Activated T-cell treated with anti-CD3 and anti-CD28 coated beads, Interleukin-2, amount 50 U/mL, for 4 hours (primary cell): ENCODE measurements around the gene ATP8B4. TPM values are rescaled to one million over a fixed set of nuclear protein-coding genes. Genes with fewer than 3 reads are reported as not detected.

Experiments
- ATAC-seq, 2 donors: fragments of 200-7000 bp; cut with Tn5 transposase; one replicate each; pipeline ENCODE4 v1.10.0; 2021
- DNase-seq: peaks from one replicate; pipeline ENCODE4 v3.0.0-alpha.2; 2020
- H3K27me3 Mint-ChIP-seq: one replicate; pipeline ENCODE4 v1.8.0; 2021; ENCODE audit warnings: low read depth, mixed read lengths
- H3K36me3 Mint-ChIP-seq: one replicate; pipeline ENCODE4 v1.8.0; 2022; ENCODE audit warnings: mixed read lengths; ENCODE audit not compliant: insufficient read depth
- H3K4me1 Mint-ChIP-seq: one replicate; pipeline ENCODE4 v1.8.0; 2021; ENCODE audit warnings: low read depth, mixed read lengths
- H3K4me3 Mint-ChIP-seq: one replicate; pipeline ENCODE4 v1.8.0; 2021; ENCODE audit warnings: mild to moderate bottlenecking, moderate library complexity, mixed read lengths
- H3K9me3 Mint-ChIP-seq: one replicate; pipeline ENCODE4 v1.8.0; 2021; ENCODE audit warnings: mixed read lengths
- total RNA-seq, 3 donors: library from RNA; stranded (reverse); gene quantifications; one replicate each; pipeline ENCODE4 v1.2.1, GENCODE V29; 2021

ATP8B4 gene
- total RNA-seq, 3 donors from 2014 or later, result 1.4 to 2.7 (median 1.4) TPM

GRCh38 chr15:49876401-49877038 is 242.5 kb downstream of the ATP8B4 start:
- ATAC-seq (no peak), DNase-seq (no peak)
- H3K27me3 Mint-ChIP-seq, result no peaks in the 10 kb centered on the region
- H3K4me3 Mint-ChIP-seq, result no peak overlapping the region
- H3K9me3 Mint-ChIP-seq, result no peaks in the 10 kb centered on the region
- no peaks in the 10 kb centered on the region for H3K4me1 Mint-ChIP-seq
- no peaks in the 10 kb centered on the region for H3K36me3 Mint-ChIP-seq

DNA sequence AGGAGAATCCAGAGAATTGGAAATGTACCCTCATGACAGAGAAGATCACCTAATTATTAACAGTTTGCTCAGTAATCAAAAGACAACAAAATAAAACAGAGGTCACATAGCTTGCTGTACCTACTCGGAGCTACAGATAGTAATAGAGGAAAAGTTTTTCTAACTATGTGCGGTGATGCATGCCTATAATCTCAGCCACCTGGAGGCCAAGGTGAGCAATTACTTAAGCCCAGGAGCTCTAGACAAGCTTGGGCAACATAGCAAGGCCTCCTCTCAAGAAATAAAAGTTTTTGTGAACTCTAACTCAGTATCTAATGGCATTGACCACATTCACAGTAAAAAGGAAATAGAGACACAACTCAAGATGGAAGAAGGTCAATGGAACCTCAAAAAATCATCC is 243.6 kb downstream of the ATP8B4 start:
- Mint-ChIP-seq H3K9me3 (no peaks in the 10 kb centered on the region), H3K27me3 (no peaks in the 10 kb centered on the region), H3K4me1 (no peaks in the 10 kb centered on the region), H3K36me3 (no peaks in the 10 kb centered on the region), H3K4me3 (no peak overlapping the region)
- ATAC-seq, result no peak
- no peak for DNase-seq

GRCh38 chr15:49870472-49870871 is 248.6 kb downstream of the ATP8B4 start:
- H3K4me3 Mint-ChIP-seq, result no peak overlapping the region
- H3K27me3 Mint-ChIP-seq, result peaks cover 3% of the 10 kb centered on the region
- H3K4me1 Mint-ChIP-seq, result no peaks in the 10 kb centered on the region
- H3K36me3 Mint-ChIP-seq, result no peaks in the 10 kb centered on the region
- H3K9me3 Mint-ChIP-seq, result no peaks in the 10 kb centered on the region
- ATAC-seq (no peak), DNase-seq (no peak)

DNA sequence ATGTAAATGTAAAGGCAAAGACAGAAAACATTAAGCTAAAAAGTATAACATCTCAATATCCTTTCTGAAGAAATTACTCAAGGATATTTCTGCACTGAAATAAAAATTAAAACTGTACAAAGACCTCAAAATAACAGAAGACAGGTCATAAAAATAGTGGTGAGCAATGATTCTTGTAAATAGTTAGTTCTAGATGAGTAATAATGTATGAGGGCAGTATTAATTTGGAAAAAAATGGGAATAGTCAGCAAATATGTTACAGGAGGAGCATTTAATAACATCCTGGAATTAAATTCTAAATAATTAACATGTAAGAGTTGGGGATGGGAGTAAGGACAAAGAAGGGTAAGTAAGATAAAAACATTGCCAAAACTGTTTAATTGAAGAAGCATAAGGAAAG is 250.7 kb downstream of the ATP8B4 start:
- ATAC-seq, result no peak
- no peak for DNase-seq
- Mint-ChIP-seq H3K4me3 (no peak overlapping the region), H3K4me1 (no peaks in the 10 kb centered on the region), H3K36me3 (no peaks in the 10 kb centered on the region), H3K27me3 (peaks cover 3% of the 10 kb centered on the region), H3K9me3 (no peaks in the 10 kb centered on the region)

DNA sequence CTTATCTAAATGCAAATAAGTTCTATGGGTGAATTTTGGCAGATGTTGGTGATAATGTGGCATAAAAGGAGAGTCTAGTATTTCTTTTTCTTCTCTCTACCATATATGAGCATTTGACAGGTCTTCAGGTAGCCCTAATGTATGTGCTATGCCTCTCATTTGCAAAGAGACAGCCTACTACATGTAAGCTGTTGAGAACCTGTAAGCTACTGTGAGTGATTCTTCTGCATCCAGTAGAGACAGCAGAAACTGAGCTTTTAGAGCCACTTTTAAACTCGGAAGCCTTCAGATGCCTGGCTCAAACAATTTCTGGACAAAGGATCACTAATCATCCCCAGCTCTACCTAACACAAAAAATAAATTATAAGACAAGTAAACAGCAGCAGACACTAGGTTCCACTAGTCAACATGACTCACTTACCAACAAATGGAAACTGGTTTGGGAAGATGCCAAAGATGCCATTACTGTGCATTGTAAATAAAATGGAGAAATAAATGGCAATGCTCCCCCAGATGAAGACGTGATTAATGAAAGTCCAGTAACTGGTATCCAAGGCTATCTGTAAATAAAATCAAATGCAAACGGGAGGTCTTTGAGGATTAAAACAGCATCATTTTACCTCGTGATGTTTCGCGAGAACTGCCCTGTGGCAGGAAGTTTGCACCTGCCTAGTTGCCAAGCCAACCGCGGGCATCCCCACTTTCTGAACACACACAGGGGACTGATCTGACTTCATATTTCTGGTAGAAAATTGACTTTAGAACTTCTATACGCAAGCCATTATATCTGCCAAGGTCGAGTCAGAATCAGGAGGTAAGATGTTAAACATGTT is 252.9 kb downstream of the ATP8B4 start:
- Mint-ChIP-seq H3K27me3 (peaks cover 3% of the 10 kb centered on the region), H3K4me1 (no peaks in the 10 kb centered on the region), H3K9me3 (no peaks in the 10 kb centered on the region), H3K4me3 (no peak overlapping the region), H3K36me3 (no peaks in the 10 kb centered on the region)
- DNase-seq, result no peak
- no peak for ATAC-seq

- H3K4me3 Mint-ChIP-seq, result no peak overlapping the region
- H3K27me3 Mint-ChIP-seq, result peaks cover 3% of the 10 kb centered on the region
- no peaks in the 10 kb centered on the region for H3K9me3 Mint-ChIP-seq
- ATAC-seq (no peak), DNase-seq (no peak)
- H3K4me1 Mint-ChIP-seq, result no peaks in the 10 kb centered on the region
- H3K36me3 Mint-ChIP-seq, result no peaks in the 10 kb centered on the region
Observed at GRCh38 chr15:49864251-49864650, 254.8 kb downstream of the ATP8B4 start.

DNA sequence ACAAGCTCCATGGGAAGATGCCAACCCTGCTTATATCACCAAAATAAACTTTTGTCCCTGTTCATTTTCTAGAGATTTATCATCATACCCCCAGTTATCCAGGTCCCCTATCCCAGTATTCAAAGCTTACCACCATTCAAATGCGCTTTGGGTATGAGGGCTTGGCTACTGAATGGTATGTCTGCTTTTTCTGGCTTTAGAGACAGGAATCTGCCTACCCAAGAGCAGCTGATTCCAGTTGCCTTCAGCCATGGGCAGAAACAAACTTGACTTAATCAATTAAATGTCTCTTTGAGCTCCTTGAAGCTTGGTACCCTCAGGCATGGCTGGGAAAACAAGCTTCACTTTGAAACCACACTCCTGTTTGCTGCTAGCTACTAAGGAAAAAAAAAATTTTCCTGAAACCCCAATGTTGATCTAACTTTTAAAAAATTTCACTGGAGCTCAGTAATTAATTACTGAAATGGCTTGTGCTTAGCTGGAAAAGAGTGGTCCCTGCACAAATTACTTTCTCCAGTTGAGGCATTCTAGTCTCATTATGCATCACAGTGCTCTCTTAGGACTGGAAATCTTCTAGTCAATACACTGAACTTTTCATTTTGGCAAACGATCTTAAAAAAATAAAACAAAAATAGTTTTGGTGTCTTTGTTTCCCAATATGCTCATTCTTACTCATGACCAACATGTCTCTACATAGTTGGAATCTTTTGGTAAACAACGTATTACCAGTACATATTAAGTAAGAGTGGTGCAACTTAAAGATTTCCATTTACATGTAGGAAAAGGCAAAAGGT is 255.4 kb downstream of the ATP8B4 start:
- DNase-seq (no peak), ATAC-seq (no peak)
- Mint-ChIP-seq H3K4me3 (no peak overlapping the region), H3K36me3 (no peaks in the 10 kb centered on the region), H3K27me3 (peaks cover 3% of the 10 kb centered on the region), H3K4me1 (no peaks in the 10 kb centered on the region), H3K9me3 (no peaks in the 10 kb centered on the region)

GRCh38 chr15:49860101-49860500 is 258.9 kb downstream of the ATP8B4 start:
- H3K27me3 Mint-ChIP-seq, result no peaks in the 10 kb centered on the region
- no peak for DNase-seq
- ATAC-seq, result no peak

GRCh38 chr15:49857496-49858475 is 261.2 kb downstream of the ATP8B4 start:
- H3K27me3 Mint-ChIP-seq, result no peaks in the 10 kb centered on the region
- no peak for ATAC-seq
- no peaks in the 10 kb centered on the region for H3K9me3 Mint-ChIP-seq
- no peak for DNase-seq
- no peaks in the 10 kb centered on the region for H3K4me1 Mint-ChIP-seq
- no peaks in the 10 kb centered on the region for H3K36me3 Mint-ChIP-seq
- H3K4me3 Mint-ChIP-seq, result no peak overlapping the region

More at GRCh38 chr15:49860101-49860500, 258.9 kb downstream of the ATP8B4 start:
- H3K4me1 Mint-ChIP-seq, result no peaks in the 10 kb centered on the region
- H3K36me3 Mint-ChIP-seq, result no peaks in the 10 kb centered on the region
- no peaks in the 10 kb centered on the region for H3K9me3 Mint-ChIP-seq
- H3K4me3 Mint-ChIP-seq, result no peak overlapping the region

DNA sequence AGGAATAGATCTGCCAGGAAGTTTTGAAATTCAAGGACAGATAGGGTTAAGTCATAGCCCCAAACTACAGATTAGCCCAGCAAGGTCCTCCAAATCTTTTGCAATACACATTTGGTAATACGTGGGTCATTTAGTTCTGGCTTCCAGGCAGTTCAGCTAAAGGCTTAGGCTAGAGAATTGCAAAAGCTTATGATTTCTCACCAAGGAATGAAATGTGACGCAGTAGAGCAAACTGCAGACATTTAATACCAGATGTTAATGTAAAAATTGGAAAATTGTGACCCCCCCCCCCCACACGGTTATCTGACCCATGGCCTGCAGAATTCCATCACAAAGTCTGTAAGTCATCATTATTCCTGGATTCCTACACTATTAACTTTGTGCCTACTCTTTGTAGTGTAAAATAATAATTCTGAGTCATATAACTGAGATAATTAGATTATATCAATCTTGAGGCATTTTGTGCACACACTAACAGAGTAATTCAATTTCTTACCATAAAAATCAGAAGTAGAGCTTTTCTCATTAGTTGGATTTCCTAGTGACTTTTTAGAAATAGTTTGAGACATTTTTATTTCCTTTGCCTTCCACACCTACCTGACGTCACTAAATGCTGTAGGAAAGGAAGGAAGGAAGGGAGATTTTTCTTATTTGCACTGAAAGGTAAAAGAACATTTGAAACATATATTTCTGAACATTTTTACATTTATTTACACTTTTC is 263.0 kb downstream of the ATP8B4 start:
- Mint-ChIP-seq H3K4me1 (no peaks in the 10 kb centered on the region), H3K4me3 (no peak overlapping the region), H3K27me3 (no peaks in the 10 kb centered on the region), H3K36me3 (no peaks in the 10 kb centered on the region), H3K9me3 (peaks cover 1% of the 10 kb centered on the region)
- ATAC-seq (no peak), DNase-seq (no peak)

GRCh38 chr15:49852756-49853155 is 266.3 kb downstream of the ATP8B4 start:
- H3K4me1 Mint-ChIP-seq, result no peaks in the 10 kb centered on the region
- H3K36me3 Mint-ChIP-seq, result no peaks in the 10 kb centered on the region
- H3K4me3 Mint-ChIP-seq, result no peak overlapping the region
- DNase-seq (no peak), ATAC-seq (no peak)
- H3K9me3 Mint-ChIP-seq, result peaks cover 16% of the 10 kb centered on the region
- no peaks in the 10 kb centered on the region for H3K27me3 Mint-ChIP-seq

- Mint-ChIP-seq H3K4me3 (no peak overlapping the region), H3K4me1 (no peaks in the 10 kb centered on the region), H3K36me3 (no peaks in the 10 kb centered on the region), H3K27me3 (peaks cover 3% of the 10 kb centered on the region), H3K9me3 (peaks cover 16% of the 10 kb centered on the region)
- no peak for DNase-seq
- ATAC-seq, result no peak
Observed at GRCh38 chr15:49848807-49849206, 270.2 kb downstream of the ATP8B4 start.

DNA sequence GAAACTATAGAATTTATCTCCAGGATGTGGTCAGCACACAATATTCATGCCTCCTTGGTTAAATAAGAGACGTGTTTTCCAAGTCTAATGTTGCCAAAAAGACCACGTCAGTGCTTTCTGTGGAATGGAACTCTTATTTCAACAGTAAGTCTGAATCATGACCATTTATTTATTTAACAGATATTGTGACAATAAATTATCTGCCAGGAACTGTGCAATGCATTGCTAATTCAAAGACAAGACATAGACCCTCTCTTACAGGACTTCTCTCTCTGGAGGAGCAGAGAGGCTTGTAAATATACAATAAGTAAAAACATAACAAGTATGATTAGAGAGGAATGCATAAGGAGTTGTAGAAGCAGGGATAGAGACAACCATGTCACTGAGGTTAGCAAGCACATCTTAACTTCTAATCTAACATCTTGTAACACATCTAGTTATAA is 270.7 kb downstream of the ATP8B4 start:
- DNase-seq, result no peak
- no peak for ATAC-seq
- H3K4me1 Mint-ChIP-seq, result no peaks in the 10 kb centered on the region
- no peak overlapping the region for H3K4me3 Mint-ChIP-seq
- H3K27me3 Mint-ChIP-seq, result peaks cover 3% of the 10 kb centered on the region
- H3K36me3 Mint-ChIP-seq, result no peaks in the 10 kb centered on the region
- H3K9me3 Mint-ChIP-seq, result peaks cover 16% of the 10 kb centered on the region
